Measurements from ENCODE around the gene CFDP1. TPM values are rescaled to one million over a fixed set of nuclear protein-coding genes. Genes with fewer than 3 reads are reported as not detected.
"Not testable (repeated sequence)": the region's sequence is repeated elsewhere in the genome, so short reads cannot be mapped to it uniquely, and the experiment has no call there.

Gene CFDP1
- total and polyA plus RNA-seq, 8 donors: 25.8 to 126 (median 60.7) TPM; not detected in 1

DNA sequence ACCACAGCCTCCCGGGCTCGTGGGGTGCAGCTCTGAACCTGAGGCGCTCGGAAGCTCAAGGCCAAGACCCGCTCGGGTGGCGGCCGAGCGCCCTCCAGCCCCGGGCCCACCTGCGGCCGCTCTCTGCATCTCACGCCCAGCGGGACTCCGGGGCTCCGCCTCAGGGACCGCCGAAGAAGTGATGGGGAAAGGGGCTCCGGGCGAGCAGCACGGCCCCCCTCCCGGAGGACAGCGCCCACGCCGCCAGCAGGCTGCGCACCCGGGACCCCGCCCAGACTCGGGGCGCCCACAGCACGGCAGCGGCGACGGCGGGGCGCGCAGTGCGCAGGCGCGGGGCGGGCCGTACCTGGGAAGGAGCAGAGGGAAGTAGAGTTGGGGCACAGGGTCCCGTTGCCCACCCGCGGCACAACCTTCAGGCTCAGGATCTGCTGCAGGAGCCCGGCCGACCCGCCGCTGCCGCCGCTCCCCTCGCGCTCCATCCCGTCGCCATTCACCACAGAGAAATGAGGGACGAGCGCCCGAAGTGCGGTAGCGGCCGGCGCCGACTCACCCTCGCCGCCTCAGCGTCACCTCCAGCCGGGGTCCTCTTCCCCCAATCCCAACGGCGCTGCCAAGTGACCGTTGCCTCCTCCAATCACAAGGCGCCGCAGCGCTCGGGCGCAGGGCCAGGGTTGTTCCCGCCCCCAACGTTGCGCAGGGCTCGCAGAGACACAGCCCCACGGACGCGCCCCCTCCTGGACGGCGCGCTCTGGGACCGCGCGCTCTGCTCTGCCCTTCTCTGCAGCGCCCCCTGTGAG, 31.0 kb upstream of the CFDP1 start, which contains the start of gene TMEM170A:
Gene TMEM170A, minus strand, starts transcription at position 568 of the 797 bp plus-strand sequence. Its CDS starts 89 bp downstream, at position 479.
- 0 to 1% (median 0%) methylated on average over 15 to 89 of the region's 89 CpGs for WGBS, 5 donors
- peaks cover 19 to 35% (median 30%) of the 10 kb centered on the region in 4 donors for H3K4me1 ChIP-seq
- no peaks in the 10 kb centered on the region for H3K27me3 ChIP-seq
- peak; percentile 100 for DNase-seq
- H3K4me3 ChIP-seq: peak within 1 kb of the TSS; percentile 72 to 98 (median 86)
- intact Hi-C loops (cut with DNase I; ENCODE audit: low total_unique reads): no loop called here
- H3K9me3 ChIP-seq: no peaks in the 10 kb centered on the region
- TF ChIP-seq EP300 (IDR thresholded peaks at IDR 0.05): no peak
- peak; percentile 82 to 98 (median 98) for TF ChIP-seq POLR2AphosphoS5 (IDR thresholded peaks at IDR 0.05)
- TF ChIP-seq, protein P1, sequence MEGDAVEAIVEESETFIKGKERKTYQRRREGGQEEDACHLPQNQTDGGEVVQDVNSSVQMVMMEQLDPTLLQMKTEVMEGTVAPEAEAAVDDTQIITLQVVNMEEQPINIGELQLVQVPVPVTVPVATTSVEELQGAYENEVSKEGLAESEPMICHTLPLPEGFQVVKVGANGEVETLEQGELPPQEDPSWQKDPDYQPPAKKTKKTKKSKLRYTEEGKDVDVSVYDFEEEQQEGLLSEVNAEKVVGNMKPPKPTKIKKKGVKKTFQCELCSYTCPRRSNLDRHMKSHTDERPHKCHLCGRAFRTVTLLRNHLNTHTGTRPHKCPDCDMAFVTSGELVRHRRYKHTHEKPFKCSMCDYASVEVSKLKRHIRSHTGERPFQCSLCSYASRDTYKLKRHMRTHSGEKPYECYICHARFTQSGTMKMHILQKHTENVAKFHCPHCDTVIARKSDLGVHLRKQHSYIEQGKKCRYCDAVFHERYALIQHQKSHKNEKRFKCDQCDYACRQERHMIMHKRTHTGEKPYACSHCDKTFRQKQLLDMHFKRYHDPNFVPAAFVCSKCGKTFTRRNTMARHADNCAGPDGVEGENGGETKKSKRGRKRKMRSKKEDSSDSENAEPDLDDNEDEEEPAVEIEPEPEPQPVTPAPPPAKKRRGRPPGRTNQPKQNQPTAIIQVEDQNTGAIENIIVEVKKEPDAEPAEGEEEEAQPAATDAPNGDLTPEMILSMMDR (IDR thresholded peaks at IDR 0.05): peak in 5 of 7 experiments; percentile 95 to 100 (median 100)
- TF ChIP-seq POLR2A (IDR thresholded peaks at IDR 0.05): peak in 2 of 4 donors; percentile 82 to 87
- H3K27ac ChIP-seq: peak within 1 kb of the TSS; percentile 95 to 98 (median 97)
- H3K36me3 ChIP-seq: no peaks in the 10 kb centered on the region

- peaks cover 19 to 35% (median 30%) of the 10 kb centered on the region in 4 donors for H3K4me1 ChIP-seq
- H3K36me3 ChIP-seq; intact Hi-C loops (cut with DNase I; ENCODE audit: low total_unique reads); H3K27me3 ChIP-seq; H3K9me3 ChIP-seq: not testable (repeated sequence)
- peak overlapping the region; percentile 72 to 98 (median 86) for H3K4me3 ChIP-seq
- peak; percentile 27 to 73 for DNase-seq
- H3K27ac ChIP-seq: peak overlapping the region; percentile 95 to 98 (median 97)
- WGBS, 5 donors: 2 to 5% (median 2%) methylated on average over 26 to 39 of the region's 39 CpGs
These were observed 30.3 kb upstream of the CFDP1 start for GRCh38 chr16:75463389-75464121.

DNA sequence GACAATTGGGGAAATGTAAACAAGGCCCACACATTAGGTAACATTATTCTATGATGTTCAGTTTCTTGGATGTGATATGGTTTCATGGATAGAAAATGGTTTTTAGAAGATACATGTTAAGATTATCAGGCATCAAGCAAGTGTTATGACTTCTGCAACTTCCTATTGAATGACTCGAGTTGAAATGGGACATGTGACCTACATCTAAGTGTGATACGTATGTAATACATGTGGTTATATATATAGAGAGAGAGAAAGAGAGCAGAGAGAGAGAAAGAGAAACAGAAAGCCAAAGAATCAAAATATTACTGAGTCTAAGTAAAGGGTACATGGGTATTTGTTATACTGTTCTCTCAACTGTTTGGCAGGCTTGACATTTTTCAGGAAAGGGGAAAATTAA, 29.5 kb upstream of the CFDP1 start:
- intact Hi-C loops (cut with DNase I; ENCODE audit: low total_unique reads): no loop called here
- no peak overlapping the region for H3K27ac ChIP-seq
- H3K9me3 ChIP-seq: no peaks in the 10 kb centered on the region

GRCh38 chr16:75461575-75461974, 28.3 kb upstream of the CFDP1 start:
- Histone ChIP-seq H3K4me3 (no peak overlapping the region), H3K4me1 (peaks cover 23 to 48% (median 34%) of the 10 kb centered on the region in 4 donors), H3K9me3 (no peaks in the 10 kb centered on the region), H3K27me3 (no peaks in the 10 kb centered on the region), H3K36me3 (no peaks in the 10 kb centered on the region), H3K27ac (no peak overlapping the region)
- DNase-seq: peak in 1 of 2 donors; percentile 27
- WGBS, 5 donors: 40 to 57% (median 42%) methylated on average over 2 of the region's 2 CpGs
- intact Hi-C loops (cut with DNase I; ENCODE audit: low total_unique reads): no loop called here
- TF ChIP-seq POLR2AphosphoS5 (IDR thresholded peaks at IDR 0.05): no peak
- no peak for TF ChIP-seq EP300 (IDR thresholded peaks at IDR 0.05)
- no peak for TF ChIP-seq POLR2A (IDR thresholded peaks at IDR 0.05)
- TF ChIP-seq, protein P1 (IDR thresholded peaks at IDR 0.05): no peak

More for the DNA sequence above, 29.5 kb upstream of the CFDP1 start:
- Histone ChIP-seq H3K4me1 (peaks cover 19 to 40% (median 30%) of the 10 kb centered on the region in 4 donors), H3K4me3 (peak overlapping the region in 2 of 4 donors; percentile 75 to 97), H3K36me3 (no peaks in the 10 kb centered on the region), H3K27me3 (no peaks in the 10 kb centered on the region)
- no peak for TF ChIP-seq EP300 (IDR thresholded peaks at IDR 0.05)
- no peak for TF ChIP-seq POLR2AphosphoS5 (IDR thresholded peaks at IDR 0.05)
- no peak for TF ChIP-seq POLR2A (IDR thresholded peaks at IDR 0.05)
- TF ChIP-seq, protein P1 (IDR thresholded peaks at IDR 0.05): no peak
- no peak for DNase-seq
- WGBS, 5 donors: 4 to 13% (median 11%) methylated on average over 2 of the region's 2 CpGs
